Neural crest cell (in vitro differentiated cells): Measurements from ENCODE around the gene FPR2. TPM values are rescaled to one million over a fixed set of nuclear protein-coding genes. Genes with fewer than 3 reads are reported as not detected.

Experiments
- DNase-seq: peaks from one replicate; pipeline ENCODE4 v3.0.0; 2021; ENCODE audit warnings: low read depth, mixed read lengths, low spot score
- H3K27ac Mint-ChIP-seq: one replicate; pipeline ENCODE4 v1.8.0; 2021; ENCODE audit warnings: mild to moderate bottlenecking, mixed read lengths; ENCODE audit not compliant: unreplicated experiment
- H3K27me3 Mint-ChIP-seq: 2 replicates; pipeline ENCODE4 v1.8.0; 2021; ENCODE audit warnings: low read depth, mild to moderate bottlenecking, mixed read lengths
- H3K36me3 Mint-ChIP-seq: 2 replicates; pipeline ENCODE4 v1.8.0; 2021; ENCODE audit warnings: low read depth, mild to moderate bottlenecking, mixed read lengths
- H3K4me1 Mint-ChIP-seq: 2 replicates; pipeline ENCODE4 v1.8.0; 2021; ENCODE audit warnings: mixed read lengths
- H3K4me3 Mint-ChIP-seq: one replicate; pipeline ENCODE4 v1.8.0; 2021; ENCODE audit warnings: mild to moderate bottlenecking, mixed read lengths
- H3K9me3 Mint-ChIP-seq: 2 replicates; pipeline ENCODE4 v1.8.0; 2021; ENCODE audit warnings: mixed read lengths
- CTCF ChIP-seq: fragments of 200-600 bp; sonication (generic); conservative IDR thresholded peaks from 2 replicates; pipeline ENCODE4 v1.5.0; 2021; ENCODE audit warnings: antibody characterized with exemption, mild to moderate bottlenecking
- total RNA-seq: library from RNA; stranded (reverse); gene quantifications from 2 replicates; pipeline ENCODE4 v1.2.1, GENCODE V29; 2021

FPR2 gene
- total RNA-seq, 1 donor from 2014 or later, result not detected

GRCh38 chr19:51724543-51724942 lies 36.4 kb upstream of the FPR2 start:
- no peak for TF ChIP-seq CTCF
- Mint-ChIP-seq H3K27me3 (peaks cover 75% of the 10 kb centered on the region), H3K4me1 (no peaks in the 10 kb centered on the region), H3K36me3 (no peaks in the 10 kb centered on the region), H3K4me3 (no peak overlapping the region), H3K27ac (no peak overlapping the region), H3K9me3 (no peaks in the 10 kb centered on the region)
- DNase-seq, result no peak

- no peak for TF ChIP-seq CTCF
- H3K27ac Mint-ChIP-seq, result peak overlapping the region; percentile 79
These were observed 34.9 kb upstream of the FPR2 start for GRCh38 chr19:51726049-51726448.

DNA sequence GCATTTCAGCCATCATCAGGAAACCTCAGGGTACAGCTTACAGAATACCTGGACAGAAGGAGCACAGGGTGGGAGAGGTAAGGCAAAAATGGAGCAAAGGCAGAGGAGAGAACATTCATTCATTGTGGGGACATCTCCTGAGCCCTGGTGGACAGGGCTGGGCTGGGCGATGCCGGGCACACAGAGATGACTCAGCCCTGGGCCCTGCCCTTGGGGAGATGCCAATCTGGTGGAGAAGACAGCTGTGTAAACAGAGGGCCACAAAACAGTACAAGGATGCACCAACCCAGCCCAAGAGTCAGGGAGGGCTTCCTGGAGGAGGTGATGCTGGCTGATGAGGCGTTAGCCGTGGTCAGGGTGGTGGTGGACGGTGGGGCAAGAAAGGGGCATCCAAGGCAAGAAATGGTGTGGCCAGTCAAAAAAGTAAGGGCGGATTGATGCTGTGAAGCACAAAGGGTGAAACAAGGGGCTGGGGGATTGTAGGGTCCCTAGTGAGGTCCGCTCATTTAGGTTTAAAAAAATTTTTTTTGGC lies 33.6 kb upstream of the FPR2 start:
- TF ChIP-seq CTCF, result no peak
- Mint-ChIP-seq H3K27me3 (peaks cover 58% of the 10 kb centered on the region), H3K9me3 (no peaks in the 10 kb centered on the region), H3K36me3 (no peaks in the 10 kb centered on the region), H3K4me1 (no peaks in the 10 kb centered on the region), H3K27ac (no peak overlapping the region), H3K4me3 (no peak overlapping the region)
- DNase-seq, result no peak

More at GRCh38 chr19:51726049-51726448, 34.9 kb upstream of the FPR2 start:
- H3K4me1 Mint-ChIP-seq, result no peaks in the 10 kb centered on the region
- H3K9me3 Mint-ChIP-seq, result no peaks in the 10 kb centered on the region
- H3K27me3 Mint-ChIP-seq, result peaks cover 62% of the 10 kb centered on the region
- no peak for DNase-seq
- H3K36me3 Mint-ChIP-seq, result no peaks in the 10 kb centered on the region
- H3K4me3 Mint-ChIP-seq, result no peak overlapping the region

GRCh38 chr19:51729781-51730180 lies 31.2 kb upstream of the FPR2 start:
- Mint-ChIP-seq H3K36me3 (no peaks in the 10 kb centered on the region), H3K4me1 (no peaks in the 10 kb centered on the region), H3K4me3 (no peak overlapping the region), H3K27ac (no peak overlapping the region), H3K9me3 (no peaks in the 10 kb centered on the region), H3K27me3 (peaks cover 47% of the 10 kb centered on the region)
- no peak for TF ChIP-seq CTCF
- DNase-seq, result no peak

GRCh38 chr19:51733742-51734522 lies 27.0 kb upstream of the FPR2 start:
- Mint-ChIP-seq H3K27me3 (peaks cover 33% of the 10 kb centered on the region), H3K4me1 (no peaks in the 10 kb centered on the region), H3K36me3 (no peaks in the 10 kb centered on the region), H3K9me3 (no peaks in the 10 kb centered on the region), H3K4me3 (no peak overlapping the region), H3K27ac (no peak overlapping the region)
- TF ChIP-seq CTCF, result no peak
- no peak for DNase-seq
